C4-2B (cell line): ENCODE measurements around the gene ZNF428.

ENCODE experiments used
- H3K27ac ChIP-seq: fragments of 450-650 bp; 2 replicates; pipeline ENCODE4 v1.5.1; 2017
- CTCF ChIP-seq: fragments of 450-650 bp; conservative IDR thresholded peaks from 2 replicates; pipeline ENCODE4 v1.5.1; 2017; ENCODE audit warnings: mild to moderate bottlenecking
- ZFX ChIP-seq: fragments of 450-650 bp; IDR thresholded peaks from 2 replicates; pipeline ENCODE4 v1.6.1; 2017

ZNF428 gene

GRCh38 chr19:43649514-43649913 lies 30.1 kb upstream of the ZNF428 start:
- H3K27ac ChIP-seq: no peak overlapping the region
- no peak for TF ChIP-seq ZFX
- TF ChIP-seq CTCF: no peak

GRCh38 chr19:43648633-43649032 lies 29.2 kb upstream of the ZNF428 start:
- no peak overlapping the region for H3K27ac ChIP-seq
- TF ChIP-seq ZFX (no peak), CTCF (no peak)

GRCh38 chr19:43644181-43644580 lies 24.8 kb upstream of the ZNF428 start:
- H3K27ac ChIP-seq: no peak overlapping the region
- TF ChIP-seq ZFX (no peak), CTCF (no peak)

GRCh38 chr19:43643326-43643725 lies 23.9 kb upstream of the ZNF428 start:
- TF ChIP-seq ZFX (no peak), CTCF (no peak)
- no peak overlapping the region for H3K27ac ChIP-seq

GRCh38 chr19:43642531-43642930 lies 23.1 kb upstream of the ZNF428 start:
- H3K27ac ChIP-seq: no peak overlapping the region
- TF ChIP-seq ZFX (no peak), CTCF (no peak)

- no peak overlapping the region for H3K27ac ChIP-seq
These were observed 21.9 kb upstream of the ZNF428 start for GRCh38 chr19:43641333-43641732.

GRCh38 chr19:43640424-43640757 lies 21.0 kb upstream of the ZNF428 start:
- no peak overlapping the region for H3K27ac ChIP-seq
- TF ChIP-seq CTCF (no peak), ZFX (no peak)

More at GRCh38 chr19:43641333-43641732, 21.9 kb upstream of the ZNF428 start:
- TF ChIP-seq ZFX: no peak
- no peak for TF ChIP-seq CTCF
